Neural cell (in vitro differentiated cells): ENCODE results near the gene TMEM167A. TPM values are rescaled to one million over a fixed set of nuclear protein-coding genes. Genes with fewer than 3 reads are reported as not detected.

ENCODE experiments used
- H2AFZ ChIP-seq: fragments of 200-600, 300-800 bp; sonication (generic), shearing (Covaris generic); 2 replicates; pipeline ENCODE4 v1.6.0; 2014; ENCODE audit warnings: low read depth, mild to moderate bottlenecking, antibody characterized with exemption, low read length, moderate library complexity
- H3F3A ChIP-seq: fragments of 200-600 bp; shearing (Covaris generic); 2 replicates; pipeline ENCODE4 v1.6.1; 2016; ENCODE audit warnings: mild to moderate bottlenecking, moderate library complexity, mixed read lengths, antibody characterized with exemption, low read length; ENCODE audit not compliant: insufficient read depth, poor library complexity, severe bottlenecking
- H3K27ac ChIP-seq: fragments of 200-600, 300-800 bp; sonication (generic), shearing (Covaris generic); 2 replicates; pipeline ENCODE4 v1.5.1; 2014; ENCODE audit warnings: mild to moderate bottlenecking, low read length, moderate library complexity
- H3K27me3 ChIP-seq: fragments of 300-800, 200-600 bp; sonication (generic), shearing (Covaris generic); 2 replicates; pipeline ENCODE4 v1.6.0; 2014; ENCODE audit warnings: mild to moderate bottlenecking, low read depth, low read length, moderate library complexity; ENCODE audit not compliant: insufficient read depth
- H3K36me3 ChIP-seq: fragments of 300-800, 200-600 bp; sonication (generic), shearing (Covaris generic); 2 replicates; pipeline ENCODE4 v1.5.1; 2014; ENCODE audit warnings: mild to moderate bottlenecking, antibody characterized with exemption, low read length, moderate library complexity; ENCODE audit not compliant: insufficient read depth
- H3K4me2 ChIP-seq: fragments of 300-800, 200-600 bp; sonication (generic), shearing (Covaris generic); 2 replicates; pipeline ENCODE4 v1.6.0; 2014; ENCODE audit warnings: mild to moderate bottlenecking, low read length
- H3K4me3 ChIP-seq: fragments of 300-800, 200-600 bp; sonication (generic), shearing (Covaris generic); 2 replicates; pipeline ENCODE4 v1.5.1; 2014; ENCODE audit warnings: mild to moderate bottlenecking, low read length, moderate library complexity
- H3K79me2 ChIP-seq: fragments of 200-600 bp; shearing (Covaris generic); replicated peaks from 2 replicates; pipeline ENCODE4 v1.6.0; 2014; ENCODE audit warnings: mild to moderate bottlenecking, low read length, moderate library complexity; ENCODE audit not compliant: insufficient read depth
- H3K9ac ChIP-seq: fragments of 300-800, 200-600 bp; sonication (generic), shearing (Covaris generic); 2 replicates; pipeline ENCODE4 v1.6.1; 2016; ENCODE audit warnings: mild to moderate bottlenecking, low read length, mixed read lengths
- H3K9me2 ChIP-seq: fragments of 200-600 bp; shearing (Covaris generic); 2 replicates; pipeline ENCODE4 v1.6.1; 2016; ENCODE audit warnings: mild to moderate bottlenecking, low read length, mixed read lengths; ENCODE audit not compliant: insufficient read depth
- H3K9me3 ChIP-seq: fragments of 200-600, 300-800 bp; sonication (generic), shearing (Covaris generic); 2 replicates; pipeline ENCODE4 v1.6.1; 2016; ENCODE audit warnings: mild to moderate bottlenecking, mixed run types, low read length, moderate library complexity, mixed read lengths
- H4K20me1 ChIP-seq: fragments of 200-600 bp; shearing (Covaris generic); 2 replicates; pipeline ENCODE4 v1.6.1; 2016; ENCODE audit warnings: mild to moderate bottlenecking, mixed run types; ENCODE audit not compliant: insufficient read depth
- CTCF ChIP-seq: fragments of 450-650 bp; IDR thresholded peaks from 2 replicates; pipeline ENCODE4 v1.5.1; 2014; ENCODE audit warnings: antibody characterized with exemption, mild to moderate bottlenecking, moderate library complexity; ENCODE audit not compliant: poor library complexity, severe bottlenecking
- EP300 ChIP-seq: fragments of 450-650 bp; conservative IDR thresholded peaks from 2 replicates; pipeline ENCODE4 v1.6.1; 2014; ENCODE audit warnings: antibody characterized with exemption, mild to moderate bottlenecking, moderate library complexity; ENCODE audit not compliant: poor library complexity, severe bottlenecking
- EZH2 ChIP-seq: fragments of 200-600, 300-800 bp; shearing (Covaris generic), sonication (generic); IDR thresholded peaks from 2 replicates; pipeline ENCODE4 v1.6.1; 2014; ENCODE audit warnings: antibody characterized with exemption, low read length, borderline replicate concordance, mild to moderate bottlenecking; ENCODE audit not compliant: insufficient read depth, poor library complexity, severe bottlenecking
- MXI1 ChIP-seq: fragments of 450-650 bp; conservative IDR thresholded peaks from 2 replicates; pipeline ENCODE4 v1.6.1; 2014; ENCODE audit warnings: antibody characterized with exemption, mild to moderate bottlenecking; ENCODE audit not compliant: poor library complexity, severe bottlenecking
- POLR2AphosphoS5 ChIP-seq: IDR thresholded peaks from 2 replicates; pipeline ENCODE4 v1.6.1; 2012
- RAD21 ChIP-seq: fragments of 450-650 bp; conservative IDR thresholded peaks from 2 replicates; pipeline ENCODE4 v1.6.1; 2014; ENCODE audit warnings: antibody characterized with exemption, mild to moderate bottlenecking, moderate library complexity
- REST ChIP-seq: IDR thresholded peaks from 2 replicates; pipeline ENCODE4 v1.6.1; 2012; ENCODE audit warnings: borderline replicate concordance
- SMC3 ChIP-seq: fragments of 450-650 bp; conservative IDR thresholded peaks from 2 replicates; pipeline ENCODE4 v1.6.1; 2014; ENCODE audit warnings: antibody characterized with exemption, mild to moderate bottlenecking, moderate library complexity; ENCODE audit not compliant: poor library complexity
- TAF1 ChIP-seq: IDR thresholded peaks from 2 replicates; pipeline ENCODE4 v1.6.1; 2012; ENCODE audit warnings: low read depth
- polyA plus RNA-seq: library from polyadenylated mRNA; depleted of rRNA; stranded (reverse); fragments of >200 nt; gene quantifications from 2 replicates; pipeline ENCODE4 v1.2.3, GENCODE V29; 2014

Gene TMEM167A
- polyA plus RNA-seq, 1 donor from 2014 or later: 436 TPM

- no peaks in the 10 kb centered on the region for H3K79me2 ChIP-seq
Observed at GRCh38 chr5:83099445-83099844, 22.3 kb upstream of the TMEM167A start.

GRCh38 chr5:83099001-83099400 lies 21.8 kb upstream of the TMEM167A start:
- Histone ChIP-seq H4K20me1 (no peaks in the 10 kb centered on the region), H3K36me3 (no peaks in the 10 kb centered on the region), H3F3A (no peaks in the 10 kb centered on the region), H3K9me2 (no peaks in the 10 kb centered on the region), H3K27me3 (no peaks in the 10 kb centered on the region), H2AFZ (no peak overlapping the region), H3K27ac (no peak overlapping the region), H3K4me2 (no peak overlapping the region), H3K9me3 (no peaks in the 10 kb centered on the region), H3K79me2 (no peaks in the 10 kb centered on the region), H3K4me3 (no peak overlapping the region), H3K9ac (no peak overlapping the region)
- TF ChIP-seq SMC3: no peak
- no peak for TF ChIP-seq MXI1
- TF ChIP-seq RAD21: no peak
- no peak for TF ChIP-seq EP300
- no peak for TF ChIP-seq EZH2
- TF ChIP-seq REST: no peak

More at GRCh38 chr5:83099445-83099844, 22.3 kb upstream of the TMEM167A start:
- Histone ChIP-seq H4K20me1 (no peaks in the 10 kb centered on the region), H3F3A (no peaks in the 10 kb centered on the region), H3K9ac (no peak overlapping the region), H3K27ac (no peak overlapping the region), H3K36me3 (no peaks in the 10 kb centered on the region), H3K4me3 (no peak overlapping the region), H3K9me3 (no peaks in the 10 kb centered on the region), H2AFZ (no peak overlapping the region), H3K4me2 (no peak overlapping the region), H3K27me3 (no peaks in the 10 kb centered on the region), H3K9me2 (no peaks in the 10 kb centered on the region)
- TF ChIP-seq RAD21 (no peak), EZH2 (no peak), POLR2AphosphoS5 (no peak), MXI1 (no peak), EP300 (no peak), TAF1 (no peak), REST (no peak), SMC3 (no peak), CTCF (no peak)
